ENCODE measurements around the gene ERICH6.
A peak's percentile ranks its signal among the peaks of the same experiment; 100 is the strongest.

The ERICH6 gene

GRCh38 chr3:150736903-150737832, 33.4 kb upstream of the ERICH6 start:
- no peak for DNase-seq

DNA sequence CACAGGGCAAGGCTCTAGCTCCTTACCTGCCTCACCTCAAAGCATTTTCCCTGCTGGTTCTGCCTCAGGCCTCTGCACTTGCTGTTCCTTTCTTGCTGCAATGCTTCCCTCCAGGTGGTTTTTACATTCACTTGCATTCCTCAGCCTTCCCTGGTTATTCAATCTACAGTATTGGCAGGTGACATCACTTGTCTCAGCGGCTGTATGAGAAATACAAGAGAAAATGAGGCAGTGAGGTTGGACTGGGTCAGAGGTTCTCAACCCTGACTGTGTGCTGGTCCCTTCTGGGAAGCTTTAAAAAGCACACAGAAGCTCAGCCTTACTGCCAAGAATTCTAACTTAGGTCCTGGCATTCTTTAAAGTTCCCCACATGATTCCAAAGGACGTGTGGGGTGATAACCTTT, 32.6 kb upstream of the ERICH6 start:
- DNase-seq = no peak

DNA sequence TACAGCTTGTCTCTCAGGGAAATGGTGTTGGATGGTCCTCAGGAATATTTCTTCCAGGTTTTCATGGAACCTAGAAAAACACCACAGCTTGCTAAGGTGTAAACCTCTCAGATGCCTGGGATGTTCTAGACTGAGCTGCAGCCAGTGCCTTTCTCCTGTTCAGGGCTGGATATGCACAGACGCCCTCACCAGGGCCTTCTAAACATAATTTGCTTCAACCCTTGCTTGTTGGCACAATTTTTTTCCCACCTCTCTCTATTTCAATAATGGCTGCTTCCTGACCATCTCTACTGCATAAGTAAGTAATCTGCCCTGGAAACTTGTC, 31.0 kb upstream of the ERICH6 start:
- no peak for DNase-seq

DNA sequence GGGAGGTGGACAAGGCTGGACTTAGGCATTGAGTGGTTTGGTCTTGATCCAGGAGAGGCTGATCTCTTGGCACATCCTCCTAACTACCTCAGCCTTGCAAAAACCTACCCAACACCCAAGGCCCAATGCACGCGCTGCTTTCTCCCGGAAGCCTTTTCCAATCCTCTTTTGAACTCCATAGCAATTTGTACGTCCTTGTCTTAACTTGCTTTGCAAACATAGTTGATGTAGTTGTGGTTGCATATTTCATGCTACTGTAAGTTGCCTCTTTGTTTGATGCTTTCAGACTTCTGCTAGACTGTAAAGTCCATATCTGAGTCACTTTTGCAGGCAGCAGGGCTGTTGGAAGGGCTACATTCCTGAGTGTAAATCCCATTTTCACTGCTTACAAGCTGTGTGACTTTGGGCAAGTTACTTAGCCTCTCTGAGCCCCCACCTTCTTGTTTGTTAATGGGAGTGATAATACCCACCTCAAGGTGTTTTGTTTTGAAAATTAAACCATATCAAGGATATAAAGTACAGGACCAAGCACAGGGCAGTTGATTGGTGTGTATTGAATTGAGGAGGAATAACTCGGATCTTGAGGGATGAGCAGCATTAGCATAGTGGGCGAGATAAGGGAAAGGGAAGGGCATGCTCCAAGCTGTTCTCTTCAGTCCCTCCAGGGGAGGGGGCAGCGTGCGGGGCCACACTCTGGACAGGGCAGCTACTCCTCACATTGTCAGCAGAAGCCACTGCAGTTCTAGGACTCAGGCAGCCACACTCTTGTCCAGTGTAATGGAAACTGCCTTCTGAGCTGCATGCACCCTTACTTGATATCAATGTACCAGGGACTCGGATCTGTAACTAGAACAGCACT, 30.4 kb upstream of the ERICH6 start:
- DNase-seq = no peak

DNA sequence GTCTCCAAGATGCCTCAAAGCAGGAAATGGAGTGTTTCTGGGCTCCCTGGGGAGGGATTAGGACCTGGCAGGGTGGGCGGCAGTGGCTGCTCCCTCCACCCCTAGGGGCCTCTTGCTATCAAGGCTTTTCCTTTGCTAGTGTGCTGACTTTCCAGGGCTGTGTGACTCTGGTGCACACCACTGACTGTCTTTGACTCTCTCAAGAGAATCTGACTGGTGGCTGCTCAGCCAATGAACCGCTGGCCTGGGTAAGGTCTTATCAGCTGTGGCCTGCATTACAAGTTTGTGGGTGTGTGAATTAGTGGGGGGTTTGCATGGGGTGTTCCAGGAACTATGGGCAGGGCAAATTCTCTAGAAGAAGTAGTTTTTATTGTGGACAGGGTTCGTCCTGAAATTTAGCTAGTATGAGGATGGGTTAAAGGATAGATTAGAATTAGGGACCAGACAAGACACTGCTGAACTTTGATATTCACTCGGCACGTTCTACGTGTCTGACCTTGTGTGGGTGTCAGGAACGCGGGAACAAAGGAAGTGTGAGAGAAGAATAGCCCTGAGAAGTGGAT, 29.7 kb upstream of the ERICH6 start:
- no peak for DNase-seq

- DNase-seq = no peak
Measured at GRCh38 chr3:150729682-150730360, 26.1 kb upstream of the ERICH6 start.

DNA sequence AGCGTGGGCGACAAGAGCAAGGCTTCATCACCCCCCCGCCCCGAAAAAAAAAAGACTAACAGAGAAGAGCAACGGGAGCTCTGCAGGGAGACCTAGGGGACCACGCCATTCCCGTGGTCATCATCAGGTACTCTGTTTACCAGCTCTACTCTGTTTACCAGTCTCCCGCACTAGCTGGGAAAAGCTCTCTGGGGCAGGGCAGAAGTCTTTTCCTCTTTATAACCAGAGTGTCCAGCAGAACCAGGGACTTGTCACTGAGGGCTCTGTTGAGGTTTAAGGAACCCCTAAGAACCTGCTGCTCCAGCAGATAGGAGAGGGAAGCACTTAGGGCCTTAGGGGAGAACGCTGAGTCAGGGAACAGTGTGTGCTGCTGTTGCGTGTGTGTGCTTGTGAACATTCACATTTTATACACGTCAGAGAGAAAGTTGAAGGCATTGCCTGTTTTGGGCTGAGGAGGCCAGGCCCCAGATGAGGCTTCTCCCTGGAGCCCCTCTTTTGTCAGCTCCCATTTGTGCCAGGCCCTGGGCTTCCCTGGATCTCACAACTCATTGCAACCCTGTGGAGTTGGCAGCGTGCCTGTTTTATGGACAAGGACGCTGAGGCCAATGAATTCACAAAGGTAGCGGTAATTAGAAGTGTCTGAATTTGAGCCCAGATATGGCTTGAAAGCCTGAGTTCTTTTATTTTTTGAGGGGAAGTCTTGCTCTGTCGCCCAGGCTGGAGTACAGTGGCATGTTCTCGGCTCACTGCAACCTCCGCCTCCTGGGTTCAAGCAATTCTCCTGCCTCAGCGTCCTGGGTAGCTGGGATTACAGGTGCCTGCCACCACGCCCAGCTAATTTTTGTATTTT, 24.2 kb upstream of the ERICH6 start:
- DNase-seq = no peak

DNA sequence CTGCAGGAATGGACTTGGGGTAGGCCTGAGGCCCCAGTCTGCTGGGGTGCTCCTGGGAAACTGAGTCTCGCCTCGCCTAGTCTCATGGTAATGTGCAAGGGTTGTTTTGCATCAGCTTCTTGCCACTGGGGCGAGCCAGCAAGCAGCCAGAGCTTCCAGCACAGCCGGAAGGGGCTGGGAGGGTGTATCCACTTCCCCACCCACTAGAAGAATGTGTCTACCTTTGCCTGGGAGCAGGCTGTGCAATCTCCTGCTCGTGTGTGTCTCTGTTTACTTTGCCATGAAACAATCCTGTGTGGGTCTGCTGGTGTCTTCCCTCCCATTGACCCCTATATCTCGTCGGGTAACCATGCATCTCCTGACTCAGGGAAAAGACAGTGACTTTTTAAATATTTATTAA, 21.8 kb upstream of the ERICH6 start:
- no peak for DNase-seq

DNA sequence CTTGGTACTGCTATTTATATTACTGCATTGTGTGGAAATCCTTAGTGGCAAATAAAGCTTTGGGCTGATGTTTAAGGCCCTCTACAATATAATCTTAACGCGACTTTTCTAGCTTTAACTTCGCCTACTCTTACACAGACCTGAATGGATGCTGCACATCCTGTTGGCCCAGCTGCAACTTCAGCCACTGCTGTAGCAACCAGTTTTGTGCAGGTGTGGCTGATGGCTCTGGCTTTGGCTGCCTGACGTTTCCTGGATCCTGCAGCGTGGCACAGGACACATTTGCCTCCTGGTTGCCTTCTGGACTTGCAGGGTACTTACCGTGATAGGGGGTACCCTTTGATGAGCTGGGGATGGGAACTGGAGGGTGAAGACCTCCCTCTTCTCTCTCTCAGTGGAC, 20.2 kb upstream of the ERICH6 start:
- DNase-seq = no peak

- no peak for DNase-seq
Measured at GRCh38 chr3:150722267-150722666, 18.5 kb upstream of the ERICH6 start.

- DNase-seq = peak; percentile 54
Measured at GRCh38 chr3:150721285-150722130, 17.8 kb upstream of the ERICH6 start.

GRCh38 chr3:150720444-150720843, 16.7 kb upstream of the ERICH6 start:
- DNase-seq = no peak

GRCh38 chr3:150710097-150710496, 6.4 kb upstream of the ERICH6 start:
- no peak for DNase-seq

GRCh38 chr3:150703299-150703755, 393 bp downstream of the ERICH6 start:
- DNase-seq = no peak

DNA sequence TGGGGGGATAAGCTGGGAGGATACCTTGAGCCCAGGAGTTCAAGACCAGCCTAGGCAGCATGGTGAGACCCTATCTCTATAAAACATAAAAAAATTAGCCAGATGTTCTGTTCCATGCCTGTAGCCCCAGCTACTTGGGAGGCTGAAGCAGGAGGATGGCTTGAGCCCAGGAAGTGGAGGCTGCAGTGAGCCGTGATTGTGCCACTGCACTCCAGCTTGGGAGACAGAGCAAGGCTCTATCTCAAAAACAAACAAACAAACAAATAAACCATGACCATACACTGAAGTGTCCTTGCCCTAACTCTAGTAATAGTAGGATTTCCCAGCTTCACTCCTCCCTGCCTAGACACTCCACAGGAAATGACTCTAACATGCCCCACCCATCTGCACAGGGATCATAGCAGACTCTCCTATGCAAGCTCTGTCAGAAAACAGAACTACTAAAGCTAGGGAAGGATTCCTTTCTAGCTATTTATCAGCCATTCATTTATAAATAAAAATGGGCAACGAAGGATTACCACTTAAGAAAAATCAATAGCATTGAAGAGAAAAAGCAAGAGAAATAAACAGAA, 4.6 kb downstream of the ERICH6 start:
- DNase-seq = no peak

DNA sequence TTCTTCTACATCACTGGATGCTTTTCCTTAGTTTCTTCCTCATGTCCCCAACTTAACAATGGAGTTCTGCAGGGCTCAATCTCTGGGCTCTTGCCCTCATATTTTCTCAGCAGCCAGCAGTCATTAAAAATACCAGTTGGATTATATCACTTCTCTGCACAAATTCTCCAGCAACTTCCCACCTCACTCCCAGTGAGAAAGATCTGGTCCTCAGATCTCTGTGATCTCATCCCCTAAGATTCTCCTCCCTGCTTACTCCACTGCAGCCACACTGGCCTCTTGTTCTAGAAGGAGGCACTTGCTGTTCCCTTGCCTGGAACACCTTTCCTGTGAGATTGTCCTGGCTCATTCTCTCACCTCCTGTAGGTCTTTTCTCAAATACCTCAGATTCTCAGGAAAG, 6.1 kb downstream of the ERICH6 start:
- DNase-seq = no peak

DNA sequence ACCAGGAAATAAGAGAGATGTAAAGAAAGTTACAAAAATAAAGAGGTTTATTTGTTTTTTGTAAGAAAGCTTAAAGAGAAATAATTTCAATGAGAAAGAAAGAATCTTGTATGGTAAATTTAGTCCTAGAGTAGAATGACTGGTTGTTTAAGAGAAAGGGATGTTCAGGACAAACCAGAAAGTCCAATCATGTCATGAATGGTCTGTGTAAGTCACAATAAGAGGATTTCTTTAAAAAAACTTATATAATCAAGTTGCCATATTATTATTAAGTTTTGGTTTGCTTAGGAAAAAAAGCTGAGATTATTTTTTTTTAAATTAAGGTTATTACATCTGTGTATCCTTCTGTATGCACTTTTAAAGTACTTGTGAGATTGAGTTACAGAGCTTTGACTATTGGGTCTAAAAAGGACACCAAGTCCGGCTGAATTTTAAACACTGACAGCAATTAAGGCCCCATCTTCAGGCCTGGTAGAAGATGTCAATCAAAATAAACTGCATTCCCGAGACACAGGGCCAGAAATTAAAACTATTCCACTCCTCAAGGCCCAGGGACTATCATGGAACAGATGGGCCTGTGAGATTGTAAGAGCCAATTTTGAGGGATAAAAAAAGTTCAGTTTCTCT, 12.2 kb downstream of the ERICH6 start:
- DNase-seq = no peak

GRCh38 chr3:150687613-150688012, 16.1 kb downstream of the ERICH6 start:
- DNase-seq = no peak

DNA sequence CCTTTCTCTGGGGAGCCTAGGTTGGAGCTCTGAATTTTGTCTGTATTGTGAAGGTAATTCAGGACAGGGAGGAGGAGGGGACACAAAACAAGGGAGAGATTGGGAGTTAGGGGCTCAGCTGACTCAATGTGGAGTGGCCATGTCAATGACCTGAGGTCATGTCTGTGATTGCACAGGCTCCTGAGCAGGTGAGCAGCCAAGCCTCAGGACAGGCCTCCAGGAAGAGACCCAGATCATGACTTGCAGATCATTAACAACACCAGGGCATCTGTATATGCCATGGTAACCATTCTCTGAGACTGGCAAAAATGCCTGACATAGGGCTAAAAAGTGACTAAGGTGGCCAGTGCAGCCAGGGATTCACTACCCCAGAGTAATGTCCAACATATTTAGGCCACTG, 20.9 kb downstream of the ERICH6 start:
- DNase-seq = no peak

- DNase-seq = no peak
Measured at GRCh38 chr3:150682279-150682678, 21.4 kb downstream of the ERICH6 start.
